H9 (cell line): ENCODE results near the gene SCFD1. TPM values are rescaled to one million over a fixed set of nuclear protein-coding genes. Genes with fewer than 3 reads are reported as not detected.

Source experiments
- DNase-seq: peaks from one replicate; pipeline ENCODE4 v3.0.0-alpha.2; 2017
- H2AFZ ChIP-seq: one replicate; pipeline ENCODE4 v1.6.1; 2013; ENCODE audit warnings: mild to moderate bottlenecking, low read length, control low read depth, moderate library complexity
- H2AK5ac ChIP-seq: 2 replicates; pipeline ENCODE4 v1.6.1; 2013; ENCODE audit warnings: low read length, control low read depth, mixed read lengths; ENCODE audit not compliant: insufficient read length
- H2BK120ac ChIP-seq: one replicate; pipeline ENCODE4 v1.6.1; 2013; ENCODE audit warnings: low read depth, mild to moderate bottlenecking, low read length, control low read depth, inconsistent platforms; ENCODE audit not compliant: poor library complexity, severe bottlenecking
- H2BK12ac ChIP-seq: 2 replicates; pipeline ENCODE4 v1.6.1; 2013; ENCODE audit warnings: low read length, control low read depth, mixed read lengths, low read depth; ENCODE audit not compliant: insufficient read length
- H2BK15ac ChIP-seq: 2 replicates; pipeline ENCODE4 v1.6.1; 2013; ENCODE audit warnings: low read depth, low read length, control low read depth
- H2BK20ac ChIP-seq: one replicate; pipeline ENCODE4 v1.6.1; 2013; ENCODE audit warnings: low read depth, mild to moderate bottlenecking, low read length, control low read depth, inconsistent platforms; ENCODE audit not compliant: poor library complexity, severe bottlenecking
- H2BK5ac ChIP-seq: 2 replicates; pipeline ENCODE4 v1.6.1; 2013; ENCODE audit warnings: low read length, control low read depth, mixed read lengths; ENCODE audit not compliant: insufficient read length
- H3K14ac ChIP-seq: 2 replicates; pipeline ENCODE4 v1.6.1; 2013; ENCODE audit warnings: low read length, control low read depth; ENCODE audit not compliant: insufficient read depth
- H3K18ac ChIP-seq: 2 replicates; pipeline ENCODE4 v1.6.1; 2013; ENCODE audit warnings: low read depth, mild to moderate bottlenecking, mixed read lengths, low read length, control low read depth; ENCODE audit not compliant: insufficient read length
- H3K23ac ChIP-seq: 2 replicates; pipeline ENCODE4 v1.6.1; 2013; ENCODE audit warnings: low read length, control low read depth, mixed read lengths, low read depth; ENCODE audit not compliant: insufficient read length
- H3K23me2 ChIP-seq: 2 replicates; pipeline ENCODE4 v1.6.1; 2013; ENCODE audit warnings: low read depth, mild to moderate bottlenecking, mixed read lengths, low read length, control low read depth; ENCODE audit not compliant: insufficient read length, poor library complexity, severe bottlenecking
- H3K27ac ChIP-seq: 2 replicates; pipeline ENCODE4 v1.5.1; 2013; ENCODE audit warnings: low read length, control low read depth, mixed read lengths, low read depth; ENCODE audit not compliant: insufficient read length
- H3K27me3 ChIP-seq: 2 replicates; pipeline ENCODE4 v1.6.1; 2013; ENCODE audit warnings: low read length, control low read depth, inconsistent platforms; ENCODE audit not compliant: insufficient read depth
- H3K4ac ChIP-seq: 2 replicates; pipeline ENCODE4 v1.6.1; 2013; ENCODE audit warnings: low read depth, mild to moderate bottlenecking, control low read depth, inconsistent platforms, low read length, moderate library complexity
- H3K4me1 ChIP-seq: 2 replicates; pipeline ENCODE4 v1.6.1; 2013; ENCODE audit warnings: low read length, control low read depth, inconsistent platforms; ENCODE audit not compliant: insufficient read depth
- H3K4me2 ChIP-seq: 2 replicates; pipeline ENCODE4 v1.6.1; 2013; ENCODE audit warnings: low read length, control low read depth, mixed read lengths; ENCODE audit not compliant: insufficient read length, insufficient read depth
- H3K56ac ChIP-seq: 2 replicates; pipeline ENCODE4 v1.6.1; 2013; ENCODE audit warnings: low read depth, mild to moderate bottlenecking, mixed read lengths, low read length, control low read depth; ENCODE audit not compliant: insufficient read length
- H3K79me1 ChIP-seq: 2 replicates; pipeline ENCODE4 v1.6.1; 2013; ENCODE audit warnings: low read depth, mild to moderate bottlenecking, moderate library complexity, low read length, control low read depth, inconsistent platforms; ENCODE audit not compliant: insufficient read depth, poor library complexity, severe bottlenecking
- H3K79me2 ChIP-seq: 2 replicates; pipeline ENCODE4 v1.6.1; 2013; ENCODE audit warnings: low read length, control low read depth, inconsistent platforms; ENCODE audit not compliant: insufficient read depth
- H3K9ac ChIP-seq: 2 replicates; pipeline ENCODE4 v1.6.1; 2013; ENCODE audit warnings: low read length, control low read depth, mixed read lengths; ENCODE audit not compliant: insufficient read length; ENCODE audit errors: extremely low read depth
- H3K9me3 ChIP-seq: one replicate; pipeline ENCODE4 v1.6.1; 2013; ENCODE audit warnings: low read depth, low read length, inconsistent platforms; ENCODE audit not compliant: control insufficient read depth
- H3T11ph ChIP-seq: one replicate; pipeline ENCODE4 v1.6.1; 2013; ENCODE audit warnings: mild to moderate bottlenecking, low read length, control low read depth, inconsistent platforms
- H4K20me1 ChIP-seq: one replicate; pipeline ENCODE4 v1.6.1; 2013; ENCODE audit not compliant: control insufficient read depth, insufficient read length, insufficient read depth
- H4K5ac ChIP-seq: 2 replicates; pipeline ENCODE4 v1.6.1; 2013; ENCODE audit warnings: low read depth, mild to moderate bottlenecking, mixed read lengths, low read length, control low read depth; ENCODE audit not compliant: insufficient read length
- H4K8ac ChIP-seq: replicated peaks from 2 replicates; pipeline ENCODE4 v1.6.1; 2013; ENCODE audit warnings: low read length, control low read depth, mixed read lengths, low read depth; ENCODE audit not compliant: insufficient read length
- H4K91ac ChIP-seq: 2 replicates; pipeline ENCODE4 v1.6.1; 2013; ENCODE audit warnings: low read depth, mild to moderate bottlenecking, moderate library complexity, mixed read lengths, low read length, control low read depth; ENCODE audit not compliant: insufficient read length
- H3K27ac Mint-ChIP-seq, 3 experiments: 2 replicates in 2 of 3; 3 replicates in 1 of 3; pipeline ENCODE4 v1.8.0; 2020 to 2021; ENCODE audit warnings: mixed read lengths in 3 of 3, mild to moderate bottlenecking in 1 of 3, moderate library complexity in 1 of 3
- H3K27me3 Mint-ChIP-seq: 2 replicates; pipeline ENCODE4 v1.8.0; 2021; ENCODE audit warnings: low read depth, mild to moderate bottlenecking, moderate library complexity, mixed read lengths
- H3K36me3 Mint-ChIP-seq, 3 experiments: 2 replicates in 2 of 3; 3 replicates in 1 of 3; pipeline ENCODE4 v1.8.0; 2020 to 2021; ENCODE audit warnings: low read depth in 3 of 3, mixed read lengths in 3 of 3; ENCODE audit not compliant: insufficient read depth in 1 of 3
- H3K4me1 Mint-ChIP-seq, 2 experiments: 2 replicates each; pipeline ENCODE4 v1.8.0; 2020; ENCODE audit warnings: mixed read lengths in 2 of 2
- H3K4me3 Mint-ChIP-seq, 2 experiments: 2 replicates in 1 of 2; 3 replicates in 1 of 2; pipeline ENCODE4 v1.8.0; 2020 to 2021; ENCODE audit warnings: mild to moderate bottlenecking in 2 of 2, mixed read lengths in 2 of 2, moderate library complexity in 1 of 2
- H3K9me3 Mint-ChIP-seq, 2 experiments: 2 replicates in 1 of 2; 3 replicates in 1 of 2; pipeline ENCODE4 v1.8.0; 2020; ENCODE audit warnings: mild to moderate bottlenecking in 2 of 2, mixed read lengths in 2 of 2, moderate library complexity in 1 of 2
- WGBS: extraction: QIAGEN DNeasy Blood & Tissue Kit; methylation state at CpG from one replicate; pipeline ENCODE4 v1.1.7; 2013; ENCODE audit warnings: missing lambda C conversion rate, low lambda C conversion rate, mixed read lengths; ENCODE audit not compliant: insufficient read length; ENCODE audit errors: extremely low coverage; 5-methylcytosine and 5-hydroxymethylcytosine counted together
- long read RNA-seq: library from polyadenylated mRNA; unstranded; transcript quantifications from one replicate; pipeline ENCODE4 v2.0.0, GENCODE V29; 2020
- total RNA-seq: library from RNA; stranded (reverse); gene quantifications from 2 replicates; pipeline ENCODE4 v1.2.1, GENCODE V29; 2021
- TF ChIP-seq, protein P1 (sequence below): fragments of 200-600 bp; sonication (generic); conservative IDR thresholded peaks from 3 replicates; pipeline ENCODE4 v1.8.0; 2021; ENCODE audit warnings: antibody characterized with exemption, mild to moderate bottlenecking

Gene SCFD1, protein sequence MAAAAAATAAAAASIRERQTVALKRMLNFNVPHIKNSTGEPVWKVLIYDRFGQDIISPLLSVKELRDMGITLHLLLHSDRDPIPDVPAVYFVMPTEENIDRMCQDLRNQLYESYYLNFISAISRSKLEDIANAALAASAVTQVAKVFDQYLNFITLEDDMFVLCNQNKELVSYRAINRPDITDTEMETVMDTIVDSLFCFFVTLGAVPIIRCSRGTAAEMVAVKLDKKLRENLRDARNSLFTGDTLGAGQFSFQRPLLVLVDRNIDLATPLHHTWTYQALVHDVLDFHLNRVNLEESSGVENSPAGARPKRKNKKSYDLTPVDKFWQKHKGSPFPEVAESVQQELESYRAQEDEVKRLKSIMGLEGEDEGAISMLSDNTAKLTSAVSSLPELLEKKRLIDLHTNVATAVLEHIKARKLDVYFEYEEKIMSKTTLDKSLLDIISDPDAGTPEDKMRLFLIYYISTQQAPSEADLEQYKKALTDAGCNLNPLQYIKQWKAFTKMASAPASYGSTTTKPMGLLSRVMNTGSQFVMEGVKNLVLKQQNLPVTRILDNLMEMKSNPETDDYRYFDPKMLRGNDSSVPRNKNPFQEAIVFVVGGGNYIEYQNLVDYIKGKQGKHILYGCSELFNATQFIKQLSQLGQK
- total RNA-seq = 69.2 and 85.2 TPM in 2 replicates
- long read RNA-seq, transcript SCFD1-207 (24 exons, 2,058 nt) = minor isoform, 32 of 259 reads
- long read RNA-seq, transcript SCFD1-203 (25 exons, 2,359 nt) = major isoform, 129 of 259 reads
- long read RNA-seq, partial matches to known transcripts = 48 of 259 reads
- long read RNA-seq, other reads (novel, unspliced or antisense) = 50 of 259 reads

DNA sequence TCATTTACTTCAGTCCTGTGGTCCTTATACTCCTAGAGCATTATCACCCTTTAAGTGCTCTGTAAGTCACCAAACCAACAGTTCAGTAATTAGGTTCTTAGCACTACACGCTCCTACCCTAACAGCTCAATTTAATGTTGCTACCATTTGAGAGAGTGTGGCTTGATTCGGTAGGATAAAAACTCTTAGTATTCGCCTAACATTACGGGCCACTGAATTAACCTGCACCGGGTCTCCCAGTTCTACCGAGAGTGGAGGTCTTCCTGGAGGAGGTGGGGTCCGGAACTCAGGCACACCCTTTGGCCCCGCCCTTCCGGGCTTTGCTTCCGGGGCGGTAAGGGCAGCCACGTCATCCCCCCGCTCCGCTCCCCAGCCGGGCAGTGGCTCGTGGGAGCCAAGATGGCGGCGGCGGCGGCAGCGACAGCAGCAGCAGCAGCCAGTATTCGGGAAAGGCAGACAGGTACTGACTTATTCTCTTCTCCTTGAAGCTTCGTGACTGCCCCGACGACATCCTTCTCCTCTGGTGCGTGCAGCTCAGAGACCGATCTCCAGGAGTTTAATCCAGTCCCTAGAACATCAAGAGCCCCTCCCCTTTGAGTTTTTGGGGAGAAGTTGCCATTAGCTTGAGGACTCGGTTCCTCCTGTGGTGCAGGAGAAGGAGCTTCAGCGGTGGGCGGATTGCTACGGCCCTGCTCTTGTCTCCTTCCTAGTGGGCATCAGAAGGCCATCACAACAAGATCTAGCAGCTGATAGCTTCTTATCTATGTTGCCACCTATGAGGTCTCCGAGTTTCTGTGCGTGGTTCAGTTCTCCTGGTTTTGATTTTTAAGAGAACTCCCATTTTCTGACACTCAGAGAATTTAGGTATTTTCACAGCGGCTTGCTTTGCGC, at the start of gene SCFD1:
SCFD1 (plus strand) TSS at position 380 of the 891 bp plus-strand sequence; CDS start at position 400, 20 bp downstream.
- H3K9me3 Mint-ChIP-seq = no peaks in the 10 kb centered on the region
- peak; percentile 97 for DNase-seq
- H3K27me3 Mint-ChIP-seq = no peaks in the 10 kb centered on the region
- Histone ChIP-seq H3K23ac (no peak within 1 kb of the TSS), H3K4ac (no peak within 1 kb of the TSS; the same call in 1 of the 2 replicates), H2AFZ (peak within 1 kb of the TSS; percentile 63), H3K4me2 (peak within 1 kb of the TSS; percentile 71), H2AK5ac (no peak within 1 kb of the TSS), H3K56ac (no peak within 1 kb of the TSS), H2BK5ac (peak within 1 kb of the TSS; percentile 82), H3K23me2 (no peaks in the 10 kb centered on the region), H3K79me2 (peaks cover 19% of the 10 kb centered on the region; the same call in 1 of the 2 replicates), H2BK12ac (no peak within 1 kb of the TSS), H2BK20ac (no peak within 1 kb of the TSS), H4K20me1 (no peaks in the 10 kb centered on the region), H3T11ph (no peak within 1 kb of the TSS), H3K79me1 (no peaks in the 10 kb centered on the region), H3K27ac (peak within 1 kb of the TSS; percentile 77), H3K4me1 (0 out of 2 replicates have a peak, but pooled peaks cover 3% of the 10 kb centered on the region), H3K9ac (peak within 1 kb of the TSS; percentile 98), H4K5ac (no peak within 1 kb of the TSS), H3K9me3 (no peaks in the 10 kb centered on the region), H2BK15ac (no peak within 1 kb of the TSS), H4K8ac (no peak within 1 kb of the TSS), H3K18ac (peak within 1 kb of the TSS; percentile 89), H2BK120ac (no peak within 1 kb of the TSS), H4K91ac (no peak within 1 kb of the TSS), H3K14ac (peak within 1 kb of the TSS; percentile 92), H3K27me3 (no peaks in the 10 kb centered on the region)
- WGBS = no CpG with 5 or more reads among the region's 35 CpGs
- peak within 1 kb of the TSS; percentile 99 for H3K27ac Mint-ChIP-seq
- peaks cover 19 to 20% of the 10 kb centered on the region in 2 experiments for H3K4me1 Mint-ChIP-seq
- H3K4me3 Mint-ChIP-seq = peak within 1 kb of the TSS; percentile 94 to 96
- peaks cover 4 to 14% (median 6%) of the 10 kb centered on the region in 3 experiments; a peak in 5 of 7 replicates for H3K36me3 Mint-ChIP-seq
- TF ChIP-seq, protein P1, sequence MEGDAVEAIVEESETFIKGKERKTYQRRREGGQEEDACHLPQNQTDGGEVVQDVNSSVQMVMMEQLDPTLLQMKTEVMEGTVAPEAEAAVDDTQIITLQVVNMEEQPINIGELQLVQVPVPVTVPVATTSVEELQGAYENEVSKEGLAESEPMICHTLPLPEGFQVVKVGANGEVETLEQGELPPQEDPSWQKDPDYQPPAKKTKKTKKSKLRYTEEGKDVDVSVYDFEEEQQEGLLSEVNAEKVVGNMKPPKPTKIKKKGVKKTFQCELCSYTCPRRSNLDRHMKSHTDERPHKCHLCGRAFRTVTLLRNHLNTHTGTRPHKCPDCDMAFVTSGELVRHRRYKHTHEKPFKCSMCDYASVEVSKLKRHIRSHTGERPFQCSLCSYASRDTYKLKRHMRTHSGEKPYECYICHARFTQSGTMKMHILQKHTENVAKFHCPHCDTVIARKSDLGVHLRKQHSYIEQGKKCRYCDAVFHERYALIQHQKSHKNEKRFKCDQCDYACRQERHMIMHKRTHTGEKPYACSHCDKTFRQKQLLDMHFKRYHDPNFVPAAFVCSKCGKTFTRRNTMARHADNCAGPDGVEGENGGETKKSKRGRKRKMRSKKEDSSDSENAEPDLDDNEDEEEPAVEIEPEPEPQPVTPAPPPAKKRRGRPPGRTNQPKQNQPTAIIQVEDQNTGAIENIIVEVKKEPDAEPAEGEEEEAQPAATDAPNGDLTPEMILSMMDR = no peak
